HS-5 (cell line): ENCODE data around the gene MAGEA8.
"Not testable (repeated sequence)": the region's sequence is repeated elsewhere in the genome, so short reads cannot be mapped to it uniquely, and the experiment has no call there.

Experiments
- DNase-seq: peaks from one replicate; pipeline ENCODE4 v3.0.0-alpha.2; 2012; ENCODE audit warnings: low read depth

Gene MAGEA8

DNA sequence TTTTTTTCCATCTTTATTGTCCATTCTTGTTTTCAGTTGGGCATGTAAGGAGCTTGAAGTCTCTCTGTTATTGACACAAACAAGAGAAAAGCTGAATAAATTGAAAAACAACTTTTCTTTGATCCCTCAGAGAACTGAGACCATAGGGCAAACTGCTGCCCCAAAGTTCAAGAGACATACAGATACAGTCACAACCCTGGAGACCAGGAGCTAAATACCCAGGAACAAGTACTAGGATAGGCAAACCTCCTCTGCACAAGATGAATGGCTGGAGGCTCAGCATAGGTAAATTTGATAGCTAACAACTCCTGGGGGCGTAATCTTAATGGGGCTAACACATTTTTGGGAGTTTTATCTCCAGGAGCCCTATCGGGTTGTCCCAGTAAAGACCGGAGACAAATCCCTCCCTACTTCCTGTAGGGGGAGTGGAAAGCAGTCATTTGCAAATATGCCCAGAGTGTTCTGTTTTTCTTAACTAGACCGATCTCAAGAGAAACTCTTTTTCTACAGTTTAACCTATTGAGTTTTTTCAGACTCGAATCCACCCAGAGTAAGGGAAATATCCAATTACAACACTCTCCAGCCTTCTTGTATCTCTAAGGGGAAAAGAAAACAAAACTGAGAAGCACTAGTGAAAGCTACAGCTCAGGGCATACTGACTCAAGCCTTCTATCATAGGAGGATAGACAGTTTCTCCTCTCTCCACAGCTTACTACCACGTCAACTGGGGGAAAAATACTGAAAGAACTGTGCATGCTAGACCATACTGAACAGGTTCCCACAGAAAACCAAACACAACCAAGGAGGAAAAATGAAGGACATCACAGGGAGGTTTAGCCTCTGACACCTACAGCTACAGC lies 23.1 kb downstream of the MAGEA8 start:
- DNase-seq = no peak

DNA sequence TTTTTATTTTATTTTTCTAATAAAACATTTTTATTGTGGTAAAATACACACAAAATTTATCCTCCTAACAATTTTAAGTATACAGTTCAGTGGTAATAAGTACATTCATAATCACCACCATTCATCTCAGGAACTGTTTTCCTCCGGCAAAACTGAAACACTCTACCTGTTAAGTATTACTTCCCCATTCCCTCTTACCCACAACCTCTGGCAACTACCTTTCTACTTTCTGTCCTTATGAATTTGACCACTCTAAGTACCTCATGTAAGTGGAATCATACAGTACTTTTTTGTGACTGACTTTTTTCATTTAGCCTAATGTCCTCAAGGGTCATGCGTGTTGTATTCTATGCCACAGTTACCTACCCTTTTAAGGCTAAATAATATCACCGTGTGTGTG lies 27.3 kb downstream of the MAGEA8 start:
- DNase-seq = no peak

DNA sequence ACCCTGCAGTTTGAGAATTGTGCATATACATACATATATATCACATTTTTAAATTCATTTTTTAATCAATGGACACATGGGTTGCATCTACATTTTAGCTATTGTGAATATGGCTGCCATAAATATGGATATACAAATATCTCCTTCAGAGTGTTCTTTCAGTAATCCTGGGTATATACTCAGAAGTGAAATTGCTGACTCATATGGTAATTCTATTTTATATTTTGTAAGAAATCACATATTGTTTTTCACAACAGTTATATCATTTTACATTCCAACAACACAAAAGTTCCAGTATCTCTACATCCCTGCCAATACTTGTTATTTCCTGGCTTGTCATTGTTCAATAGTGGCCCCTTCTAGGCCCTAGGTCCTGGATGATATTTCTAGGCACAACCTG lies 27.7 kb downstream of the MAGEA8 start:
- no peak for DNase-seq

DNA sequence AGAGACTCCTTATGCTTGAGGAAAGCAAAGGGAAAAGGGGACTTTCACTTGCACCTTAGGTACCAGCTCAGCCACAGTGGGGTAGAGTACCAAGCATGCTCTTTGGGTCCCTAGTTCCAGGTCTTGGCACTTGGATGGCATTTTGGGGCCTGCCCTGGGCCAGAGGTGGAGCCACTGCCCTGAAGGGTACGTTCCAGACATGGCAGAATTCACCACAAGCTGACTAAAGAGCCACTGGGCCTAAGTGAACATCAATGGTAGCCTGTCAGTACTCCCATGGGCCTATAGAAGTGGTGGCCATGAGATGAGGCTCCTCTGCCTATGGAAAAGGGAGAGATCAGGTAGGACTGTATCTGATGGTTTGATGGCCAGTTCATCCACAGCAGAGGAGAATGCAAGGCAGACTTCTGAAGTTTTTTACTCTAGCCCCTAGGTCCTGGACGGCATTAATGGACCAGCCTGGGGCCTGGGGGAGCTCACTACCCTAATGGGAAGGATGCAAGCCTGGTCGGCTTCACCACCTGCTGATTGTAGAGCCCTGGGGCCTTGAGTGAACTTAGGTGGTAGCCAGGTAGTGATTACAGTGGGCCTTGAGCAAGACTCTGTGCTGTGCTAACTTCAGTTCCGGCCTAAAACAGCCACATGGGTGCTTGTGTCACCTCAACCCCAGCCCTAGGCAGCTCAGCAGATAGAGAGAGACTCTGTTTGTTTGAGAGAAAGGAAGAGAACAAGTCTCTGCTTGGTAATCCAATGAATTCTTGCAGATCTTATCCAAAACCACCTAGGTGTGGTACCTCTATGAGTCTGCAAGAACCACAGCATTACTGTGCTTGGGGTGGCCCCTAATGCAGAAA lies 28.6 kb downstream of the MAGEA8 start:
- DNase-seq = no peak

DNA sequence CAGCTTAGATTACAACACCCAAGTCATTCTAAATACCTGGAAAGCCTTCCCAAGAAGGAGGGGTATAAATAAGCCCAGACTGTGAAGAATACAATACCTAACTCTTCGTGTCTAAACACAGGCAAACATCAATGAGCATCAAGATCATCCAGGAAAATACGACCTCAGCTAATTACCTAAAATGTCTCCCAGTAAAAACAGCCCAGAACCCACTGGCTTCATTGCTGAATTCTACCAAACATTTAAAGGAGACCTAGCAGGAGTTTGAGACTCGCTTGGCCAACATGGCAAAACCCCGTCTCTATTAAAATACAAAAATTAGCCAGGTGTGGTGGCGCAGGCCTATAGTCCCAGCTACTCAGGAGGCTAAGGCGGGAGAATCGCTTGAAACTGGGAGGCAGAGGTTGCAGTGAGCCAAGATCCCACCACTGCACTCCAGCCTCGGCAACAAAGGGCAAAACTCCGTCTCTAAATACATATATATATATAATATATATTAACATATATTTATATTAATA lies 29.3 kb downstream of the MAGEA8 start:
- DNase-seq = no peak

DNA sequence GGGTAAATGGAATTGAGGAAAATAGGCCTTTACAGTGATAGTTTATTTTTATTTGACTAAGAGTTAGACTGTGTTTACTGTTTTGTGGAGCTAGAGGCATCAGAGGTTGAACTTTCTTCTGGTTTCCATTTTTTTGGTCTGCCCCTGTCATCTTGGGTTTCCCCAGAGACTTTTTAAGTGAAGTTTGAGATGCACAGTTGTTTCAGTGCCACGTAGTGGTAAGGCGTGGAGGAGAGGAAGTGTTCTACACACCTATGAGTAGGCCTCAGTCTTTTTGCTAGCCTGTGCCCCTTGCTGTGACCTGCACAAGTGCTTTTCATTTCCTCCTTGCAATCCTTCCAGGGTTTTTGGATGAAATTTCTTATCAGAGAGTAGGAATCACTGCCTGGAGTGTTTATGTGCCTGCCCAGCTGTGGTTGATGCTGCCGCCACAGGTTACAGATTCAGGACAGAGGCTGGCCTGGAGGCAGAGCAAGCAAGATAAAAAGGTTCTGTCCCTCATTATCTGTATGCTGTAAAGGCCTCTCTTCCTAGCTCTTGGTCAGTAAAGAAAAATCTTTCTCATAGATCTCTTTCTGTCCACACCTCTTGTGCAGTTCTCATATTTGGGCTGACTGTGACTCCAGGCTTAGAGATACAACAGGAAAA lies 35.9 kb downstream of the MAGEA8 start:
- no peak for DNase-seq

DNA sequence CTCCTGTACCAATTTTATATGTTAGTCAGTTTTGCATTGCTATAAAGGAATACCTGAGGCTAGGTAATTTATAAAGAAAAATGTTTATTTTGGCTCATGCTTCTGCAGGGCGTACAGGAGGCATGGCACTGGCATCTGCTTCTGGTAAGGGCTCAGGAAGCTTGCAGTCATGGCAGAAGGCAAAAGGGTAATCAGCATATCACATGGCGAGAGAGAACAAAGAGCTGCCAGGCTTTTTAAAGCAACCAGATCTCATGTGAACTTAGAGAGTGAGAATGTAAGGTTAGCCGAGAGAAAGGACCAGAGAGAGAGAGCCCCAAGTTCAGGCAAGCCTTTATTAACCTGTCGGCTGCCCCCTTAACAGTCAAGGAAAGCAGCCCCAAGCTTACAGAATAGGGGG lies 42.9 kb downstream of the MAGEA8 start:
- DNase-seq = not testable (repeated sequence)

DNA sequence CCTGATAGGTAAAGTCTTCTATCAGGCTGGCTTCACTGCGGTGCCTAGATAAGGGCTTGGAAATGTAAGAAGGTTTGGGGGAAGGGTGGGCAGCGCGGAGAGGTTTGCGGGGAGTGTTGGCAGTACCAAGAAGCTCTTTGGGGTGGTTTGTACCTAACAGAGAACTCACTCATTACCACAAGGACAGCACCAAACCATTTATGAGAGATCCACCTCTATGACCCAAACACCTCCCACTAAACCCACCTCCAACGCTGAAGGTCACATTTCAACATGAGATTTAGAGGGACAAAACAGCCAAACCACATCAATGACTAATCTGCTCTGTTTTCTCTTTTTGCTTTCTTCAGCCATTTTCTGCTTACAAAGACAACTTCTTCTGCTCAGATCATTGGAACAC lies 43.5 kb downstream of the MAGEA8 start:
- not testable (repeated sequence) for DNase-seq

DNA sequence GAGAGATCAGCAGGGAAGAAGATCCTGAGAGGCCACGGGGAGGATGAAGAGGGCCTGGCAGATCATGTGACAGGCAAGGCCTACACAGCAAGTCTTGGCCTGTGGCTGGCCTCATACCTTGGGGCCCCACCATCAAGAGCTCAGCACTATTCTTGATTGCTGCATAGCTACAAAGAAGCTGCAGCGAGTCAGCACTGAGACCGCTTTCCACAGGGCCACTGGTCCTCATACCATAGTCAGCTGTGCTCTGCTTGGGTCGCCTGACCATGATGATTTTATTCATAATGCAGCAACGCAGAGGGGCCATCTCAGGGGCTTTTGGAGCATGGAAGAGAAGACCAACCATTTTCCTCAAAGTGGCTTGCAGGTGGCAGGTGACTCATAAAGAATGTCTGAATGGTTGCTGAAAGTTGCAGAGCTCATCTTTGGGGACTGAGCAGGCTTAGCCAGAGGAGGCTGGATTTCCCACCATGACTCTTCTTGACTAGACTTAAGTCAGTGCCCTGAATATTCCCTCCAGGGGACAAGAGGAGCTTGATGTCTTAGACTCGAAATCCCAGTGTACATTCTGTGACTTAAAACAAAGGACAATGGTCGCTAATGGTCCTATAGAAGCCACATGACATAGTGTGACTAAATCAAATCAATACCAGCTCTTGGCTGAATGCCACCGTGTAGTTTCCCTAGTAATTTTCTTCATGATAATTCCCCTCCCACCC lies 46.4 kb downstream of the MAGEA8 start:
- DNase-seq = not testable (repeated sequence)

DNA sequence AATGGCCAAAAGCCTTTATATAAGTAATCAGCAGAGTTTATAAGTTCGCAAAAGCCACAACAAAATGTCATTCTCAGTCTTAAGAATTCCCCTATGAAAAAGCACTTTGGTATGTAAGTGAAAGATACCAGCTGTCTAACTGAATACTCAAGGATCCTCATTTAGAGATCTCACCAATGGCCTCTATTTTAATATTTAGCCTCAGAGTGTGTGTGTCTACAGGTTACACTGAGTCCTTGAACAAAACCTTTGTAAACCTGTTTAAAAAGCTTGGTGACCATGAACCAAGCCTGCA lies 46.9 kb downstream of the MAGEA8 start:
- not testable (repeated sequence) for DNase-seq

DNA sequence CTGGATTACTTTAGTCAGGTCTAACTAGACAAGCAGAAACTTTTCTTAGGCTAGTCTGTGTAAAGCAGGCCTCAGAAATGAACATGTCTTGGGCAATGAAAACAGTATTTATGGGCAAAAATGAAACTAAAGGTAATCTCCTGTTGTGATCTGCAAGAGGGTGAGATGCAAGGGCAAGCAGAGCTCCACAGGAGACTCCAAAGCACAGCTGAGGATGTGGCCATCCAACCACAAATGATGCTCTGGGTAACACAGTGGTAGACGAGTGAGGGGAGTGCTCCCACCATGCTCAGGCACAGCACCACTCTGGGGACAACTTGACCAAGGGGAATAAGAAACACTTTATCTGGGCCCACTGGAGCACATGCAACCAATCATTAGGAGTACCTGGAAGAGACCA lies 47.7 kb downstream of the MAGEA8 start:
- DNase-seq = not testable (repeated sequence)

DNA sequence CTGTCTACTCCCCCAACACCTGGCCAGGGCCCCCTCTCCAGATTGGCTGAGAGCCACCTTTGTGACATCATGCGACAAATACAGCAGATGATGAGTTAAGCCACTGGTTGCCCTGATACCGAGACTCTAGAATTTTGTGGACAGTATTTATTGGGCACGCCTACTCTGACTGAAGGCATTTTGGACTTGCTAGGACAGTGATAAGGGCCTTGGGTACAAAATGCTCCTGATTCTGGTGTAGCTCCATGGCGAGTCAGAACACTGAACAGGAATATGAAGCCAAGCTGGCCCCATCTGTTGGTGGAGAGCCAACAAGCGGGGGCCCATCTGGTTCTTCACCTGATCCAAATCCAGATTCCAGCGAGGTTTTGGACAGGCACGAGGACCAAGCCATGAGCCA lies 48.4 kb downstream of the MAGEA8 start, which contains the start of gene HSFX4:
HSFX4 (plus strand) TSS at position 174 of the 400 bp plus-strand sequence; CDS start at position 246, 72 bp downstream.
- not testable (repeated sequence) for DNase-seq

DNA sequence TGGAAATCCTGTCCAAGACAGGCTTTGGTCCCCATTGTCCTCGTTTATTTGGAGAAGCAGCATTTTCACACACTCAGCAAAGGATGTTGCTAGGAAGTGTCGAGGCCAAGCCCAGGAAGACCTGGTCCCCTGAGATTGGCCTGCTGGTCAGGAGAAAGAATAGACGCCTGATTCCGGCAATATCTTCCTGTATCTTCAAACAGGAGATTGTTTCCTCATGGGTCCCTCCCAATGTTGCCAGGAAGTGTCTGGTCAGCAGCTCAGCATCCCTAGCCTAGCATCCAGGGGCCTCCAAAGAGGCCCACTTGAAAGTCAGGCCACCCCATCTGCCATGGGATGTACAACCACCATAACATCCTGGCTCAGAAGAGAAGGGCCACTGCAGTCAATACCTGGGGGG lies 50.4 kb downstream of the MAGEA8 start:
- DNase-seq = not testable (repeated sequence)

DNA sequence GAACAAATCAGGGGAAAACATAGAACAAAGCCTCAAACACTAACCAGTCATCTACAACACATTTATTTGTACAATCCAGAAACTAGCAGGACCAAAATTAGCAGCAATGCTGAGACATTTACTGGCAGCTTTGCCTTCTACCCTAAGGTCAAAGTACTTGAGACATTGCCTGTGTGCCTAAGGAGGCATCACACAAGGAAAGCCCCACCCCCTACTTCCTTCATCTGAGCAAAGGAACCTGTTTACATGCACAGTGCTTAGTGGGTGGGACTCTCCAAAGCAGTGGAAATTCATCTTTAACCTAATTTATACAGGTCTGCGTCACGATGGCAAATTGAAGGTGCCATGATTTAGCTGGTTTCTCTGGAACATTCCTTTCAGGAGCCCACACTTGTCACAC lies 51.2 kb downstream of the MAGEA8 start:
- not testable (repeated sequence) for DNase-seq

DNA sequence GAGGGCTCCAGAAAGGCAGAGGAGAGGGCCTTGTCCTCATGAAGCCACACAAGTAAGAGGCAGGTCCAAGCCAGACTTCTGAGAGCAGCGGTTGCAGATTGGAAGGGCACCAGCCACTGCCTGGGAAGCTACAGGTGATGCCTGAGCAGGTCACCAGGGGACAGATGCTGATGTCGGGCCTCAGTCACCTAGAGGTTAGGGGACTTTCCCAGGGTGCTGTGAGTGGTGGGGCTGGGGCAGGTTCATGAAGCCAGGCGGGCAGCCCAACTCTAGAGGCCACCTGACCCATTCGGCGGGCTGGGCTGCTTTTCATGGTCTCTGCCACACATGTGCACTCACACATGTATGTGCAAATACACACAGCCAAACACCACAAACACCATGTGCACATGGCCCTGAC lies 52.0 kb downstream of the MAGEA8 start:
- DNase-seq = not testable (repeated sequence)

DNA sequence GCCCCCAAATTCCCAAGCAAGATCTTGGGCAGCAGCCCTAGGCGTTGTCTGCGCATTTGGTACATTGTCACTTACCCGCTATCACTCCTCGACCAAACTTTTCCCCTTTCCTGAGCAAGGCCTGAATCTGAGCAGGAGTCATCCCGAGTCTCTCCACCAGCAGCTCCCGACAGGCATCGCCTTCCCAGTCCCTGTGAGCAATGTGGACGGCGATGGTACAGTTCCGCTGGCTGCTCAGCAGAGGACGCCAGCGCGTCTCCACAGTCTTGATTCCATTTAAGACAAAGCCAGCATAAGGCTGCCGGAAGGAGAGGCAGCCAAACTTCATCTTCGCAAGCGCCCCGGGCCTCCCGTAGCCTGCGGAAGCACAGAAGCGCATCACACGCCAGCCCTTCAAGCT lies 52.6 kb downstream of the MAGEA8 start:
- DNase-seq = not testable (repeated sequence)
